Putamen (tissue), 1 donor: Measurements from ENCODE around the gene GPATCH2.
"Not testable (repeated sequence)": the region's sequence is repeated elsewhere in the genome, so short reads cannot be mapped to it uniquely, and the experiment has no call there.

Source experiments
- DNase-seq: peaks from one replicate; pipeline ENCODE4 v3.0.0-alpha.2; 2016; ENCODE audit warnings: low spot score

Gene GPATCH2

DNA sequence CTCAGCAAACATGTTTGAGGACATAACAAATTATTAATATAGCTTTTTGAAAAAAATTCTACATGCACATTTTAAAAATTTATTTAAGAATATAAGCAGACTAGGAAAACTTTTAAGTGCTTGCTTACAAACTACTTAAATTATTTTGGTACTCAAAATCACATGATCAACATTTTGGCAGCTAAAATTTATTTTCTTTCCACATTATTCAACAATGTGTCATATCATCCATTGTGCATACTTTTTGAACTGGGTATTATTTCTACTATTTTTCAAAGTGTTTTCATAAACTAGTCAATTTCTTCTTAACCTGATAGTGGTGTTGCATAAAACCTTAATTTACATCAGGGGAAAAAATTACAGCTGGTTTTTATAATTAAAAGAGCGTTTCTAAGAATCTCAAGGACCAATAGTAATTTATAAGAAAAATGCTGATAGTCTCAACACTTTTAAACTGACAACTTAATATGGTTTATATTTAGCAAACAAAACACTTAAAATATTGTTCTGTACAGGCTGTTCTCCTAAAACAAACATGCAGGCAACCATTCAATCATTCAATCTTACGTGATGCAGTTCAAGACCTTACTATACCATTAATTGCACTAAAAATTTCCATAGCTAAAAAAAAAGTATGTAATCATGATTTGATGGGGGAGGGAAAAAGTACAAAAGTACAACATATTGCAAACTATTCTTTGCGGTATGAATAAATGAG, 105.0 kb downstream of the GPATCH2 start:
- DNase-seq = no peak

DNA sequence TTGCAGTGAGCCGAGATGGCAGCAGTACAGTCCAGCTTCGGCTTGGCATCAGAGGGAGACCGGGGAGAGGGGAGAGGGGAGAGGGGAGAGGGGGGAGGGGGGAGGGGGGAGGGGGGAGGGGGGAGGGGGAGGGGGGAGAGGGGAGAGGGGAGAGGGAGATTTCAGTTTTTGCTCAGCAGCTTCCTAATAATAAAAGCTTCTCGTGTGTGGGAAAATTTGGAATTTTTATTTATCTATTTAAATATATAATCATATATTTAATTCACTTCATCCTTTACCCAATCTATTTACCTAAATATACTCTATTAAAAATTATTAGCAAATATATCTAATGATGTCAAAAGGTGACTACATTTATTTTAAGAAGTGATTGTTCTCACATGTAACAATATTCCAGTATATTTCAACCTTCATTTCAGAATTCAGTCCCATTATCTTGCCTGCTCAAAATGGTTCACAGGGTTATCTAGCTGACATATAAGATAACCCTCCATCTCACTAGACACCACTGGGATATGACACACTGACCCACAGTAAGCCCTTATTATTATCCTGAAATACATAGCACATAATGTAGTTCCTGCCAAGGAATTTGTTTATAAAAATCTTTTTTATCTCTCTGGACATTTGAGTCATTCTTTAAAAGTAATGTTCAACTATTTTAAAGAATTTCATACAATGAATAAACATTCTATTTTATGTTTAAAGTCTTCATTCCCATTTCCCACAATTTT, 105.9 kb downstream of the GPATCH2 start:
- no peak for DNase-seq

DNA sequence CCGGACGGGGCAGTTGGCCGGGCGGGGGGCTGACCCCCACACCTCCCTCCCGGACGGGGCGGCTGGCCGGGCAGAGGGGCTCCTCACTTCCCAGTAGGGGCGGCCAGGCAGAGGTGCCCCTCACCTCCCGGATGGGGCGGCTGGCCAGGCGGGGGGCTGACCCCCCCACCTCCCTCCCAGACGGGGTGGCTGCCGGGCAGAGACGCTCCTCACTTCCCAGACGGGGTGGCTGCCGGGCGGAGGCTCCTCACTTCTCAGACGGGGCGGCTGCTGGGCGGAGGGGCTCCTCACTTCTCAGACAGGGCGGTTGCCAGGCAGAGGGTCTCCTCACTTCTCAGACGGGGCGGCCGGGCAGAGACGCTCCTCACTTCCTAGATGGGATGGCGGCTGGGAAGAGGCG, 107.0 kb downstream of the GPATCH2 start:
- not testable (repeated sequence) for DNase-seq

DNA sequence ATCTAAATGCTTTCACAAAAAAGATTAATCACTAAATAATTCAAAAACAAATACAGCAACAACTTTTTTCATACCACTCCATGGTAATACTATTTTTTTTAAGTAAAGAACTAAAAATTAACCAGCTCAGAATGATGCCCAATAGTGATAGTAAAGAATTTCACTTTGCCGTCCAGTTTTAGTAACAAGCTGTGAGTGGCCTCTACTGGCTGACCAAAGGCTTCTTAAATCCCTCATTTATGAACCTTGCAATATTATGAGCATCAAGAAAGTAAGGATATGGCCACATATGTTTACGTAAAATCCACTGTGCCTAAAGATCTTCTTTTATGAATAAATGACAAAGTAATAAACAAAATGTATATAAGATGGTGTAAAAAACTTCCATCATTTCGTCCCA, 108.6 kb downstream of the GPATCH2 start:
- no peak for DNase-seq

DNA sequence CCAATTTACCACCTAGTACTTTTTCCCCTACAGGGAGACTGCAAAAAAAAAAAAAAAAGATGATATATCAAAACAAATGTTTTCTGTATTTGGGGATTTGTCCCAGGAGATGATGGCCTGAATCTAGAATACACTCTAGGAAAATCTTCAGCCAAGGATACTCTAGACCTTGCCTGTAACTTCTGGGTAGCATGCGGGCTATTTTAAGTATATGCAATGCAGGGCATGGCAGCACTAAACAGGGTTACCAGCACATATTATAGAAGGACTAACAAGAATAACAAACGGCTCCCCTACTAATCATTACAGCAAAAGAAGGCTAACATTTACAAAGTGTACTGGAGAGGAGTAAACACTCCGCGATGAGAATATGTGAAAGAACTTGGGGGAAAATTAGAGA, 109.6 kb downstream of the GPATCH2 start:
- DNase-seq = no peak

DNA sequence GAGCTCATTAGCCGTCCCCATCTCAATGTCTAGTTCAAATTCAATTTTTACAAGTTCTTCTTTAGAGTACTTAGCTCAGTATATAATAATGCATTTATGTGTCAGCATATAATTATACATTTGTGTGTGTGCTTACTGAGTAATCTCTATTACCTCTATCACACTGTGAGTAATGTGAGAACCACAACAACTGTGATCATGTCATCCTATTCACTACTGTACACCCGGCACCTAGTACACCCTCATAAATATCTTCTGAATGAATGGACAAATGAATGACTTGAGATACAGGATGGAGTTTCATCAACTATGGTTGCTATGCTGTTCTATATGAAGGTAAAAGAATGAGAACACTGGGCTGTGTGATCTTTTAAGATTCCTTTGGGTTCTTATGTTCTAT, 124.0 kb downstream of the GPATCH2 start:
- DNase-seq = no peak

DNA sequence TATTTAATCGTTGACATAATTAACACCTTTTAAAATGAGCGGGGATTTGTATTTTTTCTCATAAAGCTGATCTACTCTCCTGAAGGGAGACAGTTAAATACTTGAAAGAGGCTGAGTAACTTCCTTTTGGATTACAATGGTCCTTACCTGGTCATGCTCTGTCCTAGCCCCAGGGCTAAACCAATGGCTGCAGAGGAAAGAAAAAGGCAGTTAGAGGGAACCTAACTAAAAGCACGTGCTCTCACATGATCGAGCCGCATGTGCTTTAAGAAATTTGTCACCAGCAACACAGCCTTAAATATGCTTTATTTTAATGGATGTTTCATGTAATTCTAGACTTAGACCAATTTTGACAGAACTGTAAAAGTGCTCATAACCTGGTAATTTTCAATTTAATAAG, 132.7 kb downstream of the GPATCH2 start:
- no peak for DNase-seq

DNA sequence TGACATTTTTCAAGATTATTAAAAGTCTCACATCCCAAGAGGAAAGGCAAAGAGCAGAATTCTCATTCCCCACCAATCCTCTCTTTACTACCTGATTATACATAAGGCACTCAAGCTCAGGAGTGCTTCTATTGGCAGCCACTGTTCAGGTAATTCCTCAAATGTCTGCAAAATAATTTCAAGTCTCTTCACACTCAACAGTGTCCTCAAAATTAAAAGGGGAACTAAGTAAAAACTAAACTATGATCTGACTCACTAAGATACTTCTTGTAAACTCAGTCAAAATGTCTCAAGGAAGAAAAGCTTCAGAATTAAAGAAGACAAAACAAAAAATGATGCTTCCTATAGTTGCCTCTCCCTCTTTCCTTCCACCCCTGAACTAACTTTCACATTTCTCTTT, 135.6 kb downstream of the GPATCH2 start:
- DNase-seq = no peak

DNA sequence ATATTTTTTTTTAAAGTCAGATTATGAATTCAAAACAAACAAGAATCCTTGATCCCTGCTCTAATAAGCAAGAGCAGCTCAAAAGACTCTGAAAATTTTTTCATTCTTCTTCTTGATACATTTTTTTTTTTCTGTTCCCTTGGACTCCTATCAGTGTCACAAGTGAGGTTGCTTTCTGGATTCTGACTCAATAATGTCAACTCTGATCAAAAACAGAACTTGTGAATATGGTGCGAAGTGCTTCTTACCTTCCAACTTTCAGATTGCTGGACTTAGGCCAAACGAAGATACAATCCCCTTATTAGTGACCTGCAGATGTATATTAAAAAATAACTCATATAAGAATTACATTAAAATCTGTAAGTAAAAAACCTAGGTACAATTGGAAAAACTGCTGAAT, 136.1 kb downstream of the GPATCH2 start:
- no peak for DNase-seq

DNA sequence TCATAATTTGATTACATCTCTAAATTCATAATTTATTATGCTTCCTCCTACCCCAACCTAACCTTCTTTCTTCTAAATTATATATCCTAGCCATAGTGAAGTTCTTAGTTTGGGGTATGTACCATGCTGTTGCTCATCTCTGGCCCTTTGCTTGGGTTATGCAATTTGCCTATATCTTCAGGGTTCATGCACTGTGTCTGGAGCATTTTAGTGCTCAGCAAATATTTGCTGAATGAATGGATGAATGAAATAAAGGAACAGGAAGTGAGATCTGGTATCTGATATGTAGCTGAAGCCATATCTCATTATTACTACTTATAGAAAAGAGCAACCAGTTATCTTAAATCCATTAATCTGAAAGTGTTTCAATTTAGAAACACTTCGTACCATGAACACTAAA, 137.6 kb downstream of the GPATCH2 start:
- no peak for DNase-seq

DNA sequence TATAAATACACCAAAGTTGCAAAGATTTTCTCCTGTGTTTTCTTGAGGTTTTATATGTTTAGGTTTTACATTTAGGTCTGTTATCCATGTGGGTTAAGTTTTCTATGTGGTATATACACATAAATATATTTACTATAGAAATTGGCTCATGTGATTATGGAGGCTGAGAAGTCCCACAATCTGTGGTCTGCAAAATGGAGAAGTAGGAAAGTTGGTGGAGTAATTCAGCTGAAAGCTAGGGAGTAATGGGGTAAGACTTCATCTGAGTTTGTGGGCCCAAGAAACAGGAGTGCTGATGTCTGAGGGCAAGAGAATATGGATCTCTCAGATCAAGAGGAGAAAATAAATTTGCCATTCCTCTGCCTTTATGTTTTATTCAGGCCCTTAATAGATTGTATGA, 146.0 kb downstream of the GPATCH2 start:
- no peak for DNase-seq

DNA sequence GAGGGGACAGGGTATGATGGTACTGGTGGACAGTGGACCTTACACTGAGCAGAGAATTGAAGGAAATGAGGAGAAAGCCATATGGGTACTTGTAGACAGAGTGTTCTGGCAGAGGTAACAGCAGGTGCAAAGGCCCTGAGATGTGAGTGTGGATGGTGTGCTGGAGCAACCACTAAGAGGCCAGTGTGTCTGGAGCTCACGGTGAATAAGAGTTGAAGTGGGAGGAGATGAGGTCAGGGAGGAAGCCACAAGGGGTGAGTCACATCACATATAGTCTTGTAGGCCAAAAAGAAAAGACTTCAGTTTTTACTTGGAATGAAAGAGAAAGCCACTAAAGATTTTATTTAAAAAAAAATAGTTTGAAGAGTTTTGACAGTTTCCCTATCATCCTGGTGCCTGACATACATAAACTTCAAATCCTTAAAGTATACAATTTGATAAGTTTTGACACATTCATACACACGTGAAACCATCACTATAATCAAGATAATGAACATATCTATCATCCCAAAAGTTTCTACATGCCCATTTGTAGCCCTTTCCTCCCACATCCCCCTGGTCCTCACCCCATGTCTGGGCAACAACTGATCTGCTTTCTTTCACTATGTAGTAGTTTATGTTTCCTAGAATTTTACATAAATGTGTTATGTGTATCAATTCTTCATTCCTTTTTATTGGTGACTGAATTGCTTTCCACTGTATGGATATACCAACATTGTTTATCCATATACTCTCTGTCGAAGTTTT, 148.4 kb downstream of the GPATCH2 start:
- no peak for DNase-seq

DNA sequence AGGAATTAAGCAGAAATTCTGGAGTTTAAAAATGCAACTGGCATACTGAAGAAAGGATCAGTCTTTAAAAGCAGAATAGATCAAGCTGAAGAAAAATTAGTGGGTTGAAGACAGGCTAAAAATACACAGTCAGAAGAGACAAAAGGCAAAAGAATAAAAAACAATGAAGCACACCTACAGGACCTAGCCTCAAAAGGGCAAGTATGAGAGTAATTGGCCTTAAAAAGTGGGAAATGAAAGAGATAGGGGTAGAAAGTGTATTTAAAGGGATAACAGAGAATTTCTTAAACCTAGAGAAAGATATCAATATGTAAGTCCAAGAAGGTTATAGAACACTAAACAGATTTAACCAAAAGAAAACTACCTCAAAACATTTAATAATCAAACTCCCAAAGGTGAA, 152.4 kb downstream of the GPATCH2 start:
- no peak for DNase-seq

DNA sequence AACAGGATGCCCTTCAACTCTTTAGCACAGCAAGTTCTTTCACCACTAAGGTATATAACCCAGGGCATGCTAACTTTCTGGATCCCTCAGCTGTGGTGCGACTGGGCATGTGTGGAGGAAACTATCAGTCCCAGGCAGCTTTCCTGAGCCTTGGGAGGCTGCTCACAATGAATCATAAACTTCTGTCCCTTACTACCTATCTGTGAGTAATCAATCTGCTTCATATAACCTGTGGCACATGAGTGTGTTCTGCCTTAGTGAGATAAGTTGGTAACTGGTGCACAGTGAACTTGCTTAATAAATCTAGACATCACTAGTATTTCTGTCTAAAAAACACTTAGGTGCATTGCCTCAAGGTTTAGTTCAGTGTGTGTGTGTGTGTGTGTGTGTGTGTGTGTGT, 158.0 kb downstream of the GPATCH2 start:
- DNase-seq = no peak

DNA sequence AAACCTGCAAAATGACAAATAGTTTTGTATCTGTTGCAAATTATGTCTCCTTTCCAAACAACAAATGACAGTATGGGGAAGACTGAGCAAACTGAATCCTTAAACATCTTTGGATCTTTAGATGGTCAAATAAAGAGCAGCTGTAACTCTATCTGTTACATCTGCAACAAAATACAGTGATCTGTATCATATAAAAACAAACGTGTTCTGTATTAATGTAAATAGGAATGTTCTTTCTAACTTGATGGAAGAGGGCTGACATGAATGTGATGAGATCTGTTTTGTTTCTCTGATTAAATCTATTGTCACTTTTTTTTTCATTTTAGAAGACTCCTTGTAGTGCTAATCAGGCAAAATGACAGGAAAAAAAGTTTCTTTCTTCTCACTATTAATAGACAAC, 159.5 kb downstream of the GPATCH2 start:
- DNase-seq = no peak

DNA sequence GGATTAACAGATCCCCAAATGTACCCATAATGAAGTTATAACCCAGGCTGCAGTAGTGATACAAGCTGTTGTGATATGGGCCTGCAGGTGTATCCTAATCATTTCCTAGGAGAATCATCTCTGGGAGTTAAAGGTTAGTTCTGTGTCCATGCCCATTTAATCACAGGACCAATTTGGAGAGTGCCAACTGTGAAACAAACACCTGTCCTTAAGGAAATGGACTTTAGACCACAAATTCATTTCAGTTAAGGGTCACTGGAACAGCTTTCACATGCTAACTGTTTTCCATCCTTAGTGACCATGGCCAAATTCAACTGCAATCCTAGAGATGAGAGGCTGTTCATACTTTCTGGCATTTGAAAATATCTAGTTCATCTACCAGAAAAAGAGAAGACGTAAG, 160.9 kb downstream of the GPATCH2 start:
- DNase-seq = no peak

DNA sequence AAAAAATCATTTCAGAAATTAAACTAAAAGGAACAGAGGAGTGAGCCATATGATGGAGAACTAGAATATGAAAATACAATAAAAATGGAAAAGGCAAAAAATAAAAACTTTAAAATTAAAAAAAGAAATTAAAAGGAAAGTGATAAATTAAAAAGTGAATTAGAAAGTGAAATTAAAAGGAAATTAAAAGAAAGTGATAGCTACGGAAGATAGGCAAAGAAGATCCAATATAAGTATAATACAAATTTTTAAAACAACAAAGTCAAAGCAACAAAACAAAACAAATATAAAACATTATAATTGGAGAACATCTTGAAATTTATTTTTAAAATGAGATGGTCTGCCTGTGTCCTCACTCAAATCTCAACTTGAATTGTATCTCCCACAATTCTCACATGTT, 165.8 kb downstream of the GPATCH2 start:
- no peak for DNase-seq

DNA sequence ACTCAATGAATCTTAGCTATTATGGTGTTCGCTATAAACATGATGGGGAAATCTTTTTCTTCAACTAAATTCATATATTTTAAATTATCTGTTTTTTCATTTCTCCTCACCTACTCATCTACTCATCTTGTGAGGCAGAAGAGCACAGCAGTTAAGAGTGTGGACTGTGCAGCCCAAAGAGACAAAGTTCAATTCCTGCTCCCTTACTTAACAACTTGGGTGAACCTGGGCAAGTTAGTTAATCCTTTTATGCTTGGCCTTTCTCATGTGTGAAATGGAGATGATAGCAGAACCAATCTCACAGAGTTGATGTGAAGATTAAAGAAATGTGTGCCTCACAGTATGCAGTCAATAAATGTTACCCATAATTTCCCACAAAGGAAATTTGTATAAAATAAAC, 168.2 kb downstream of the GPATCH2 start:
- DNase-seq = no peak

DNA sequence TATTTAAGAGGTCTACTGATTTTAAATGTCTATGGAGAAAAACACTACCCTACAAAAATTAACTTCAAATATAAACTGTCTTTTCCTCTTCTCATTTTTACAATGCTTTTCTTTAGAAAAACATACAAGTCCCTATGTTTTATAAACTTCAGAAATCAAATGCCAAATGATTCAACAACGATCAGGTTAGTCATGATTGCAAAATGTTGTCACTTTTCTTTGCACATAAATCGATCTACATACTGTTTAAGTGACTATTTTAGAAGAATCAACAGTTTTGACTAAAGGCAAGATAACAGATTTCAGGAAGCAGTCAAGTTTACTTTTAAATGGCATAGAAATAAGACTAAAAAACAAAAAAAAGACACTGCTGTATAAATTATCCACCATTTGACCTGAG, 168.7 kb downstream of the GPATCH2 start:
- no peak for DNase-seq

DNA sequence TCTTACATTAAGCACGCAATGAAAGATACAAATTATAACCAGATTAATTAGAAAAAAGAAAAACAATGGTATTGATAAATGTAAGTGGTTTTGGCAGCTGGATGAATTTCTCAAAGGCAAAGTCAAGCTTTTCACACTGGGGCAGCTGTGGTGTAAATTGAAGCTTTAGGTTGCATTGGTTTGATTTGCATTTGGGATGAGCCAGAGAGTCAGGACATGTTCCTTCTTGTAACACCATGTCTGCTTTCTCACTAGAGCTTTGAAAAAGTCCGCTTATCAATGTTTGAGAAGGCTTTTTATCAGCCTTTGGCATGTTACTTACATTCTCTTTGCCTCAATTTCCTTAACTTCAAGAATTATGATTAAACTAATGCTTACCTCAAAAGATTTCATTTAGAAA, 173.9 kb downstream of the GPATCH2 start:
- no peak for DNase-seq

DNA sequence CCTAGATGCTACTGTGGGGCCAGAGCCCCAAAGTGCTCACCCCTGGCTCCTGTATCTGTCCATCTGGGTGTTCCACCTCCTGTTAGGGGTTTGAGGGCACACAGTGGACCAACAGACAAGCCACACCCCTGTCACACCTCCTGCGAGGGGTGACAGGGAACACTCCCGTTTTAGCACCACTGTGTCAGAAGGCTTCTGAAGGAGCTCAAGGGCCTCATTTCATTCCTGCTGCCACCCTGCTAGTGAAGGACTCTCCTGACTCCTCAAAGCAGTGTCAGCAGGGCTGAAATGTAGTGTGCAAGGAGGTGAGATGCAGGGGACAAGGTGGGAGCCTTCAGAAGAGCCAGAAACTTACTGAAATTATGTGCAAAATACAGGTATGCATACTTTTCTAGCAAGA, 174.6 kb downstream of the GPATCH2 start:
- DNase-seq = no peak

DNA sequence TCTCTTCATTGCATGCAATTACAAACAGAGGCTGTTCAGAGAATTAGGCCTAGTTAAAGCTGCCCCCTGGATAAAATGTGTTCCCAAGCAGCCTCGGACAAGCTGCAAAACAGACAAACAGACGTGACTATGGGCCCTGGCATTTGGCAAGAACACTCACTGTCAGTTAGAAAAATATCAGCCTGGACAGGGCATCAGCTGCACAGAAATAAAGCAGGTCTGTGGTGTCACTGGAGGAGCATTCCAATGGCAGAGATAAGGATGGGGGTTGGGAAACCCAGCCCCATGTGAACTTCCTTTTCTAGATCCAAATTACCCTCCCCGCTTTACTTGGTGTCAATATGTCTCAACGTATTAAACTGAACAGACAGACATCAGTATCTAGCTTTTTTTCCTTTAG, 177.1 kb downstream of the GPATCH2 start:
- no peak for DNase-seq

DNA sequence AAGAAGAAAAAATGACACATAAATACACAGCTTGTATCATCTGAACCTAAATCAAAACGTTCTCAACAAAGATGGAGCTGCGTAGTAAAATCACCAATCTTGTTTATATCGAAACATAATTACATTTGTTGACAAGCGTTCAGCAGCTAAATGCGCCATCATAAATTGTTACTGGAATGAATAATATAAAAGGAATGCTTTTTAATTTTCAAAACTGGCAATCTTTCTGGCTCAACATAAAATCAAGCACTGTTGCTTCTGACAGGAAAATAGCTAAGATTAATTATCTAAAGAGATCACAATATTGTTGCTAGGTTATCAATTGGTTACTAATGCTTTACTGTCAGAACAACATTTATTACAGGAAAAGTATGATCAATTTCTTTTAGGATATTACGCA, 181.5 kb downstream of the GPATCH2 start:
- no peak for DNase-seq
